Measurements from ENCODE around the gene SMAD3.

SMAD3 gene

DNA sequence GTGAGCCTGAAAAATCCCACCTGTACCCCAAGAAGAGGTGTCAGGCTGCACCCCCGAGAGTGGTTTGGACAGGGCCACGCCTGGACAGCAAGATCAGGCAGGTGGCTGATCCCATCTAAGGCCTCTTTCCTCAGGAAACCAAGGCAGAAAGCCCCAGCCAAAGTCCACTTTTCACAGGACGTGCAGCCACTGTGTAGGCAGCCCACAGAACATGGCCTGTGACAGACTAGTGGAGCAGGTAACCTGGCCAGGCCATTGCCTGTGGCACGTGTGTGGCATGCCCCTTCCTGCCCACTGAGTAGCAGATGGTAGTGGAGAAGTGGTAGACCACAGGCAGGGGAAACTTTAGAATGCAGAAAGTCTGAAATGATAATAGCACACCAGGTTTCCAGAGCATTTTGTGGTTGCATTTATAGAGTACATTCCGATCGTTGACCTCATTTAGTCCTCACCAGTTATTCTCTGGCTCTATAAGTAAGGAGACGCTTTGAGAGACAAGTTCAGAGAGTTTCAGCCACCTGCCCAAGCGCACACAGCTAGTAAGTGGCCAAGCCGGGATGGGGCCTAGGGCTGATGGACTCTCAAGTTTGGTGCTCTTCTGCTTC, 120.3 kb downstream of the SMAD3 start:
- DNase-seq: no peak

DNA sequence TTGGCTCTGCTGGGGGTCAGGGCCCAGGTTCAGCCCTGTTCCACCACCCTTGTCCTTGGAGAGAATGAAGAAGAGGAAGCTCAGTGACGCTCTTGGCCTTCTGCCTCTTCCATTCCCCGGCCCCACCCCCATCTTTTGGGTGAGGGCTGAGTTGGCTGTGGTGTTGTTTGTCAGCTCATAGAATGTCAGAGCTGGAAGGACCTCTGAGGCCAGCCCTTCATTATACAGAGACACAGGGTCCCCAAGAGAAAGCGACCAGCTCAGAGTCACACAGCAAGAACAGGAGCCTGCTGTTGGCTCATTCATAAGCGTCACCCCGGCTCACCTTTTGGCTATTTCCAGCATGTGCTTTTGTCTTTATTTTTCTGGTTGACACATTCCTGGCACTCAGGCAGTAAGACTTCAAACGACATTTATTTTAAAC, 120.8 kb downstream of the SMAD3 start:
- DNase-seq: no peak

DNA sequence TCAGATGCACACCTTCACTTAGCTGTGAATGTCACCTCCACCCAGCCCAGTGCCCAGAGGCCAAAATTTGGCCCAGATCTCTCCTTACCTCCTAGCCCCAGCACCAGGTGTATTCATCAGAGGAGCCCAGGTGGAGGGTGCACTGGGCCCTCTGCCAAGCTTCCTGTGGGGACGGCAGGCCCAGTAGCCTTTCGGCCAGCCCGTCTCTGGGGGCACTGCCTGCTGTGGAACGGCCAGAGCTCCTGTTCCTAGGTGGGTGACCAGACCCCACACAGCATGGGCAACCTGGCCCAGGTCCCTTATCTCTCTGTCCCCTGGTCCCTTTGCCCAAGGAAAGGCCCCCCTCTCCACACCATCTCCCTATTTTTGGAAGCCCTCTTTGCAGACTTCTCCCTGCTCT, 121.3 kb downstream of the SMAD3 start:
- DNase-seq: no peak

- no peak for DNase-seq
These were observed 122.0 kb downstream of the SMAD3 start for GRCh38 chr15:67187351-67187854.

- no peak for DNase-seq
These were observed 123.3 kb downstream of the SMAD3 start for GRCh38 chr15:67188551-67189218.

DNA sequence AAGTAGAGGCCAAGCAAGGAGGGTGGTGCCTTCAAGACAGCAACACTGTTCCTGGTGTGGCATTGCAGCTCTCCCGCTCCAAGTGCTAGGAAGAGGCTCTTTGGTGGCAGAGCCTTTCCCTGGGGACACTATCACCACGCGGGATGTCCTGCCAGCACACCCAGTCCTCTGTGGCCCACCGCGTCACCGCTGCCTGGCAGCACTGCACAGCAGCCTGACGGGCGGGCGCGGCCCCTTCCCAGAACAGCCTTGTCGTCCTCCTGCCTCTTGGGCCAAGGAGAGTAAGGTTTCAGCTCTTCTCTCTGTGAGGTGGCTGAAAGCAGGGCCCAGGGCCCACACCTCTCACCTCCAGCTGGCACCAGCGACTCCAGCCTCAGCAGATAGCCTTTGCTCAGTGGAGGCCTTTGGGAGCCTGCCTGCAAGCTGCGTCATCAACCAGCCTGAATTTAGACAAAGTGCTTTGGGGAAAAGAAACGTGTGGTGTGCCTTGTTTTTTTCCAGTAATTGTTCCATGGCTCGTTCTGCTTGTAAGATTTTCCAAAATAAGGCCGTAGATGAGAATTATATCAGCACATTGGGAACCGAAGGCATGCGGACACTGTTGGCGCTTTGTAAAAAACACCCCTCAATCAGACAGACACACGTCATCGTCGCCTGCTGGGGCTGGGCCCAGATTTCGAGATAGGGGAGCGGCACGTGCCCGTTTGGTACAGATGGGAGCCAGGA, 124.1 kb downstream of the SMAD3 start:
- DNase-seq: no peak

- no peak for DNase-seq
These were observed 124.9 kb downstream of the SMAD3 start for GRCh38 chr15:67190326-67190725.

DNA sequence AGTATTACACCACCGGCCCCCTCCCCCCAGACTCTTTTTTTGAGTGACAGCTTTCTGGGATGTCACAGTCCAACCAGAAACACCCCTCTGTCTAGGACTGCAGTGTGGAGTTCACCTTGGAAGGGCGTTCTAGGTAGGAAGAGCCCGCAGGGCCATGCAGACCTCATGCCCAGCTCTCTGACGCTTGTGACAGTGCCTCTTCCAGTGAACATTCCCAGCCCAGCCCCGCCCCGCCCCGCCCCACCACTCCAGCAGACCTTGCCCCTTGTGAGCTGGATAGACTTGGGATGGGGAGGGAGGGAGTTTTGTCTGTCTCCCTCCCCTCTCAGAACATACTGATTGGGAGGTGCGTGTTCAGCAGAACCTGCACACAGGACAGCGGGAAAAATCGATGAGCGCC, 125.4 kb downstream of the SMAD3 start:
- no peak for DNase-seq

DNA sequence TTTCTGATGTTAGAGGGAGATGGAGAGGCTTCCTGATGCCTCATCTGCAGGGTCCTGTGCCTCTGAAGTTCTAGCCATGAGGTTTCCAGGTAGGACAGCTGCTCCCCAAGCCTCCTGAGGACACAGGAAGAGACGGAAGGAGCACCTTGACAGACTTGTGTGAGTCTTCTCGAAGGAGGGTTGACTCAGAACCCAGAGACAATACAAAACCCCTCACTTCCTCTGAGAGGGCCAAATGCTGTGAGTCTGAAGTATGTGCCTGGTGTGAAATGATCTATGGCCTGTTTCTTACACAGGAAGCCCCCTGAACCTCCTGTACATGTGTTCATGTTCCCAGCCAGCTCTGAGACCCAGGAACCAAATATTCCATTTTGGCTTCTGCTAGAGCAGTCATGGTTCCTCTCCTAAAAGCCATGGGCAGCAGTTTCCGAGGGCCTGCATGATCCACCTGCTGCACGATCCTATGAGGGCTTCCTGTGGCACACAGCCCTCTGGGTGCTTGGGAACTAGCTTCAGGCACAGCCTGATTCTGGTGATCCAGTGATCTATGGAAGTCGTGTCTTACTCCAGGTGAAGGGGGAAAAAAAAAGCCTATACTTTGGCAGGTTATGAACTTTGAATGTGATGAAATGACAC, 126.9 kb downstream of the SMAD3 start:
- no peak for DNase-seq

- DNase-seq: no peak
These were observed 128.0 kb downstream of the SMAD3 start for GRCh38 chr15:67193223-67193990.

DNA sequence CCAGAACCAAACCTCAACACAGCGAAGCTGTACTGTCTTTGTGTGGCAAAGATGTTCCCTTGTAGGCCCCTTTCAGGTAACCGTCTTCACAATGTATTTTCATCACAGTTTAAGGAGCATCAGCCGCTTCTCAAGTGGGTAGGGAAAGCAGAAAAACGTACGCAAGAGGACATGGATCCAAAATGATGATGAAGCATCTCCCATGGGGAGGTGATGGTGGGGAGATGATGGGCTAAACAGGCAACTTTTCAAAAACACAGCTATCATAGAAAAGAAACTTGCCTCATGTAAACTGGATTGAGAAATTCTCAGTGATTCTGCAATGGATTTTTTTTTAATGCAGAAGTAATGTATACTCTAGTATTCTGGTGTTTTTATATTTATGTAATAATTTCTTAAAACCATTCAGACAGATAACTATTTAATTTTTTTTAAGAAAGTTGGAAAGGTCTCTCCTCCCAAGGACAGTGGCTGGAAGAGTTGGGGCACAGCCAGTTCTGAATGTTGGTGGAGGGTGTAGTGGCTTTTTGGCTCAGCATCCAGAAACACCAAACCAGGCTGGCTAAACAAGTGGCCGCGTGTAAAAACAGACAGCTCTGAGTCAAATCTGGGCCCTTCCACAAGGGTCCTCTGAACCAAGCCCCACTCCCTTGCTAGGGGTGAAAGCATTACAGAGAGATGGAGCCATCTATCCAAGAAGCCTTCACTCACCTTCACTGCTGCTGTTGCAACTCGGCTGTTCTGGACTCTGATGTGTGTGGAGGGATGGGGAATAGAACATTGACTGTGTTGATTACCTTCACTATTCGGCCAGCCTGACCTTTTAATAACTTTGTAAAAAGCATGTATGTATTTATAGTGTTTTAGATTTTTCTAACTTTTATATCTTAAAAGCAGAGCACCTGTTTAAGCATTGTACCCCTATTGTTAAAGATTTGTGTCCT, 129.0 kb downstream of the SMAD3 start:
- no peak for DNase-seq

- no peak for DNase-seq
These were observed 129.9 kb downstream of the SMAD3 start for GRCh38 chr15:67195305-67195704.

DNA sequence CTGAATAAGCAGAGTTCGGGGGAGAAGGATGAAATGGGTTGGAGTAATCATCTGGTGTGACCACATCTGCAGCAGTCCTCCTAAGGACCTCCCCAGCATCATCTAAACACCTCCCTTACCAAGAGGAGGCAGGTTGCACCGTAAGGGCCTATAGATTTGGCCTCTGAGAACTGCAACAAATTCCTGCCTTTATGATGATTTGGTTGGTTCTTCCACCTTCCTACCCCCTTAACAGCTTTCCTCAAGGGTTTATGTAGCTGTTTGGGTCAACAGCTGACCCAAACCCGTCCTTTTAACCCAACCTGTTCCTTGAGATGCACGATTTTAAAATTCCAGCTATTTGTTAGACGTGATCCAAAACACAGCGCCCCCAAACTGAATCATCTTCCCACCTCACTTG, 130.8 kb downstream of the SMAD3 start:
- DNase-seq: no peak

GRCh38 chr15:67196672-67197363, 131.4 kb downstream of the SMAD3 start:
- no peak for DNase-seq

DNA sequence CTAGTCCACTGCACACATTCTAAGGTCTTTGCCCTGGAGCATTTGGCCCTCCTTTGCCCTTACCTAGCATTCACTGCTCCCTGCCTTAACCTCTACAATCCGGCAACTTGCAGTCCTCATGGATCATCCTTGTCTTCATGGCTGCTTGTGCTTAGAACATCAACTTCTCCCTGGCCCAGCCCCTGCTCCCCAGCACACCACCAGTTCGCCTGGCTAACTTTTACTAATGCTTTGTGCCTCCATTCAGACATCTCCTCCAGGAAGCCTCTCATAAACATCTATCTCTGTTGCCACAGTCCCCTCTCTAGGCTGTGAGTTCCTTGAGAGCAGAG, 131.9 kb downstream of the SMAD3 start:
- no peak for DNase-seq

DNA sequence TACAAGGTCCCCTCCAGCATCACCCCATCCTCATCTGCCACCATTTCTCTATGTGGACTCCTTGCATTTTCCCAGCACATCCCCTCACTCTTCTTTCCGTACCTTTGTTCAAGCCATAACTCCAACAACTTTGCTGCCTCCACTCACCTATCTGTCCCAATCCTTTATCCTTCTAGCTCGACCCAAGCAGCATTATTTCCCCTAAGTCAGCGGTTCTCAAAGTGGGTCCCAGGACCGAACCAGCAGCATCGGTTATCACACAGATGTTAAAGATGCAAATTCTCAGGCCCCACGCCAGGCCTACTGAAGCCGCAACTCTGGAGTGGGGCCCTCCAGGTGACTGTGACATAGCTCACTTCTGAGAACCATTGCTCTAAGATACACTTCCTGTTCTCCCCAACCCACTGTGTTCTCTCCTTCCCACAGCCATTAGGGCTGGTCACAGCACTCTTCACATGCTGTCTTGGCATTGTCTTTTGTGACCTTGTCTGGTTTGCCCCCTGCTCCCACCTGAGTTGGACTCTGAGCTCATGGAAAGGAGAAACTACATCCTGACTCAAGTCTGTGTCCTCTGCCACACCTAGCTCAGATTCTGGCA, 132.9 kb downstream of the SMAD3 start:
- DNase-seq: no peak

GRCh38 chr15:67199391-67199790, 134.0 kb downstream of the SMAD3 start:
- DNase-seq: no peak

DNA sequence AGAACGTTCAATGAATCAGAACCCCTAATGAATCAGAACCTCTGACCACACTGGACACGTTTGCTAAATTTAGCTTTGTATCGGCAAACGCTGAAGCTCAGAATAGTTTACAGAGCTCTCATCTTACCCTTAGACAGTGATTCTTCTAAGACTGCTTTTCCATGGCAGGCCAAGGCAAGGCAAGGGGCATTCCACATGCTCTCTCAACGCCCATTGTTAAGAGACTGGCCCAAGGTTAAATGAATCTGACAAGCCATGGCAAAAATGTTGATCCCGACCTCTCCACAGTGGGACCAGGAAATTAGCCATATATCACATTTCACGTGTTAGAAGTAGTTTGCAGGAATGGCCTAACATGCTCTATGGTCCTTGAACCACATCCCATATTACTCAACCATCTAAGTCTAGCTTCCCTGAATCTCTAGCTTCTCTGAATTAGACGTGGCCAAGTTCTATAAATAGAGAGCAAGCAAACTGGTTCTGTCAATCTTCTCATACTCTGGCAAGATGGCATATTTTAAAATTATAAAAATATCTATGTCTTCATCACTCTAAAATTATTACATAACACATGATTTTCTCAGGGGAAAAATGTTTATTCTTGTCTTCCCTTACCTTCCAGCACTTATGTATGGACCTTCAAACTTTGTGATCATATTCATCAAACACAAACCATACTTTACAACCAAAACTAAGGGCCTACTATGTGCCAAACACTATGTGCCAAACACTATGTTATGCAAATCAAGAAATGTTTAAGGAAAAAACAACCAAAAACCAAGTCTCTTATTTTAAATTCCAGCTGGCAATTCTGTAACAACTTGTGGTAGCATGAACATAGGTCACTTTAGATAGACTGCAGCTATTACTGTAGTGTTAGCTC, 134.7 kb downstream of the SMAD3 start:
- no peak for DNase-seq

- DNase-seq: no peak
These were observed 135.7 kb downstream of the SMAD3 start for GRCh38 chr15:67201136-67201535.

- no peak for DNase-seq
These were observed 136.7 kb downstream of the SMAD3 start for GRCh38 chr15:67202091-67202490.
